ENCODE measurements around the gene C1S.

- TF ChIP-seq CTCF (IDR thresholded peaks at IDR 0.05; ENCODE audit: borderline replicate concordance, extremely low read depth, low read length, poor library complexity, severe bottlenecking): no peak
- TF ChIP-seq EZH2 (IDR thresholded peaks at IDR 0.05; ENCODE audit: borderline replicate concordance, low read depth, low read length, severe bottlenecking): no peak
Observed at GRCh38 chr12:7072554-7072953, 12.0 kb downstream of the C1S start.
